SIG-M5 treated with dmso at 0.1 percent for 504 hours (cell line): ENCODE results near the gene PAIP2B.

ENCODE experiments used
- DNase-seq: peaks from one replicate; lab custom pipeline; 2025; ENCODE audit not compliant: unreplicated experiment; lab: John Stamatoyannopoulos, UW

The PAIP2B gene

DNA sequence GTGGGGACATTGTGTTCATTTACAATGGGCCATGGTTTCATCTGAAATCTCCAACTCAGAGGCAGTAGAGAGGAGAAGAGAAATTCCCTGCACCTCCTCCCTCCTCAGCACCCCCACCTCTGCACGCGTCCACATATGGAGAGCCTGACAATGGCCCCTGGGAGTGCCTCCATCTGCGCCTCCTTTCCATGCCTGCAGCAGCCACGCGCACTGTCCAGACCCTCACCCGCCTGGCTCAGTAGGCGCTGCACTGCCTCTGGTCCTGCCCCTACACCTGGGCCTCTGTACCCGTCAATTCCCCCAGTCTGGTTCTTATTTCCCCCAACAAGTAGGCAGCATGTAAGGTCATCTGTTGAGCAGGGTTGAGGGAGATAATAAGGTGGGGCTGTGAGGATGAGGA is 72.6 kb downstream of the PAIP2B start:
- DNase-seq: no peak

DNA sequence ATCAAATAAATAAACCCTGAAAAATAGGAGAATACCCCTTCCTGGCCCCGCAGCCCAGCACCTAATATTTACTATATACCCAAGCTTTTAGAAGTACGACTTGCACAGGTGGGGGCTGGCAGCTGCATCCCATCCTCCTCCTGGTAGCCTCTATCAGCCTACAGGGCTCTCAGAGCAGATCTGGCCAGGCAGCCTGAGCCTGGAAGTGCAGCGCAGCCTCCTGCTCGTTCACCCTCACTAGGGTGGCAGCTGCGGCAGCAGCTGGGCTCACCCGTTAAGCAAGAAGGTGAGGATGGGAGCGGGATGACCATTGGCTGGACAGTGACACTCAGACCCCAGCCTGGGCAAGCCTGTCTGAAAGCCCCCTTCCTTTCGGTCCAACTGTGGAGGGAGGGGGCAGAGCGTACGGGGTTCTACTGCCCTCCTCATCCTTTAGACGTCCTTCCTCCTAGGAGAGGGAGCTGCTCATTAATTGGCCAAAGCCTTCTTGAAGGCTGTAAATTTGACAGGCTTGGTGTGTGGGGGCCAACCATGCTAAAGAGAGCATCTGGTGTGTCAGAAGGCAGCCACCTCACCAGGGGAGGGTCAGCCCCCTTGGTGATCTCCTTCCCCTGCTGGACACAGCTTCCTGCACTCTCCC is 73.2 kb downstream of the PAIP2B start:
- DNase-seq: no peak

DNA sequence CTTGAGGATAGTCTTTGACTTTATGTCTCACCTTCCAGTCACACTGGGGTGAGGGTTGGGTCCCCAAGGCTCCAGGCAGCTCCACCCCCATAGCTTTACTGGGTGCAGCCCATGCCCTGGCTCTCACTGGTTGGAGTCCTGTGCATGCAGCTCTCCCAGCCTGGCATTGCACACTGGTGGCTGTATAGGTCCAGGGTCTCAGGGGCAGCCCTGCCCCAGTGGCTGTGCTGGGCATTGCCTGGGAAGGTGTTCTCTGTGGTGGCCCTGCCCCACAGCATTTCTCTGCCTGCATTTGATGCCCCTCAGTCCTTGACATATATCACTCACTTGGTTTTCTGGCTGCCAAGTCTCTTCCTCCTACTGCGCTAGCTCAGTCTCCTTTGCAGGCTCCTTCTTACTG is 75.3 kb downstream of the PAIP2B start:
- no peak for DNase-seq

DNA sequence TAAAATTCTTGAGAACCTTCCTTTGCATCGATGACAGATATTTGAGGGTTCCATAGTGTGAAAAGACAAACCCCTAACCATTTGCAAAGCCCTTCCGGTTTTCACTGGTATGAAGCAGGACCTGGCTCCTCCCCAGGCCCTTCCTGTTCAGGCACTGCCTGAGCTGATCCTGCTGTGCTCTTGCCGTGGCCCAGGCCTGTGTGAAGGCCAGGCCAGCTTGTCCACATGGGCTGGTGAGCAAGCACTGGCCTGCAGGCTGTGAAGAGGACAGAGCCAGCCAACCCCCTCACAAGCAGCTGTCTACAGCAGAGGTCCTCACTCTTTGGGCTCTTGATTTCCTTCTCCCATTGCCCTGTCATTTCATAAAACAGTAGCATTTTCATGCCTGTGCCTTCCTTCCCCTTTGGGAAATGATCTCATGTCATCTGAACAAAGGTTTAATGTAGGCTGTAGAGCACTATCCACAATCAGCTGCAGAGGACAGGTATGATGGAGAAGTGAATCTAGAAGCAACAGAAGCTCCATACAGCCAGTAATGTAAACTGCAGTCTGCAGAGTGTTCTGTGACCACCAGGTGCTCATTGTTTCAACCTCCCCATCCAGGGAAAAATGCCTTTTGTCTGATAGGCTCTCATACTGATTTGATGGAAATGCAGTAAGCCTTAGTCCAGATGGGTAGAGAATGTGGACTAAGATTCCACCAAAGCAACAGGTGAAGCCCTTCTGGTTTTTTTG is 76.7 kb downstream of the PAIP2B start:
- no peak for DNase-seq

DNA sequence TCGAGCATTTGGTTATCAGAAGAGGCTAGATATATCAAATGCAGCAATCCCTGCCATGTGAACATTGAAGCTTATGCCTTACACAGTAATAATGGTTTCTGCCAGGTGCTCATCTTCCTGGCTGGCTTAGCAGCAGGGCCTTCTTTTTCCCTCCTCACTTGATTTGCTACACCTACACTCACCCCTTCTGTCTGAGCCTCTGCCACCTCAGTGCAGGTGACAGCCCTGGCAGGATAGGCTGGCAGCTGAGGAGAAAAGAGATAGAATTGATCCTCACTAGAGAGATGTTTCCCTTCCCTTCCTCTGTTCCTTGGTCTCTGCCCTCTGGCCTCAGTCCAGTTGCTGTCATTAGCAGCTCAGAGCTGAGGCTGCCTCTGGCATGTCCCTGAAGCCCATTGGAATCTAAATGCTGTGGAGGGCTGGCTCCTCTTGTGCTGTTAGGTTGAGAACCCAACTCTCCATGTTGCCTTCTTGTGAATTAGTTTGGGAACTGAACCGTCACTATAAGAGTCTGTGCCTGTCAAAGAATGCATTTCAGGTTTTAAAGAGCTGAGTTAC is 78.3 kb downstream of the PAIP2B start:
- DNase-seq: no peak

DNA sequence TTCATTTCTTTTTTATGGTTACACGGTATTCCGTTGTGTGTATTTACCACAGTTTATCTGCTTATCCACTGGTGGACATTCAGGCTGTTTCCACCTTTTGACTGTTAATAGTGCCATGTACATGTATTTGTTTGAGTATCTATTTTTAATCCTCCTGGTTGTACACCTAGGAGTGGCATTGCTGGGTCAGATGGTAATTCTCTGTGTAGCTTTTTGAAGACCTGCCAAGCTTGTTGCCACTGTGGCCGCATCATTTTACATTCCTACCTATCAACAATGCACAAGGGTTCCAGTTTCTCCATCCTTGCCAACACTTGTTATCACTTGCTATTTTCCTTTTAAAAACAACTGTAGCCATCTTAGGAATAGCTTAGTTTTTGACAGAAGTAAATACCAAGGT is 83.1 kb downstream of the PAIP2B start:
- DNase-seq: no peak

DNA sequence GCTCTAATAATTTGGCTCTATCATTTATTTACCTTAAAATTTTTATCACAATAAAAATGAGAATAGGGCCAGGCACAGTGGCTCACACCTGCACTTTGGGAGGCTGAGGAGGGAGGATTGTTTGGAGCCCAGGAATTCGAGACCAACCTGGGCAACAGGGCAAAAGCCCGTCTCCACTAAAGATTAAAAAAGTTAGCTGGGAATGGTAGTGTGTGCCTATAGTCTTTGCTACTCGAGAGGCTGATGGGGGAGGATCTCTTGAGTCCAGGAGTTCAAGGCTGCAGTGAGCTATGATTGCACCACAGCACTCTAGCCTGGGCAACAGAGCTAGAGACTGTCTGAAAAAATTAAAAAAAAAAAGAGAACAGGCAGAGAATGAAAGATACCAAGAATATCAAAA is 90.7 kb downstream of the PAIP2B start:
- DNase-seq: no peak

DNA sequence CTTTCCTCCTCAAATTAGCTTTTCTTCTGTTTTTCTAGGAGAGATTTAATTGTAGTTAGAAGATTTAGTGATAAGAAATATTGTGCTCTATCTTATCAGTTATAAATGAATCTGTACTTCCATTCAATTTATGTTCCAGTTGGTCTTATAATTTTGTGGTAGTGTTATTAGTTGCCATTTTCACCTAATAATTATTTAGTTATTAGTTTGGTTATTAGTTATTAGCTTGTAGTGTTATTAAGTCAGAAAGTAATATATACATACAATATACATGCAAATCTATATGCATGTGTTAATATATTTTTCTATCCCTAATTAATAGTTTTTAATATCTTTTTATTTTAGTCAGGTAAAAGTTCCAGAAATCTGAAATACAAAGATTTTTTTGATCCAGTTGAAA is 93.3 kb downstream of the PAIP2B start:
- no peak for DNase-seq
